Epithelial cell of proximal tubule (primary cell): ENCODE measurements around the gene CAMK2D. TPM values are rescaled to one million over a fixed set of nuclear protein-coding genes. Genes with fewer than 3 reads are reported as not detected.

ENCODE experiments used
- DNase-seq: peaks from one replicate; pipeline ENCODE4 v3.0.0-alpha.2; 2011; ENCODE audit warnings: low read depth
- H3K4me3 ChIP-seq: 2 replicates; pipeline ENCODE4 v1.5.1; 2011; ENCODE audit warnings: low read depth, mild to moderate bottlenecking, low read length
- total RNA-seq: library from RNA; depleted of rRNA; stranded (reverse); fragments of >200 nt; gene quantifications from 2 replicates; pipeline ENCODE4 v1.2.3, GENCODE V29; 2015
- TF ChIP-seq, protein P1 (sequence below): conservative IDR thresholded peaks from 2 replicates; pipeline ENCODE4 v1.5.1; 2012; ENCODE audit warnings: low read depth, mild to moderate bottlenecking, low read length

Gene CAMK2D
- total RNA-seq, 1 donor from 2014 or later, result 42.2 TPM

DNA sequence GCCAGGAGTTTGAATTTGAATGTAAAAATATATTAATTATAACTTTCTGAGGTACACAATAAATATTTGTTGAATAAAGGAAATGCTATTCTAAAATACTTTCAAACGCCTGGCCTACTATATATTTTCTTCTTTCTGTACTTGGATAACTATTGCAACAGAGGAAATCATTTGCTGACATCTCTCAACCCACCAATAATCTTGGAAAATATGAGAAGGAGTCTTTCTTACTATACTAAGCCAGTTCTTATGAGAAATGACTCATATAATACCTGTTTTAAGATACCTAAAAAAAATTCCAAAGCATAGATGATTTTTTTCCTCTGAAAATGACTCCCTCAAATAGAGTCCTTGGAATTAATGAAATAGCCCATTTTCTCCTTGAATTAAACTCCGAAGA lies 64.1 kb downstream of the CAMK2D start:
- no peak overlapping the region for H3K4me3 ChIP-seq
- TF ChIP-seq, protein P1, sequence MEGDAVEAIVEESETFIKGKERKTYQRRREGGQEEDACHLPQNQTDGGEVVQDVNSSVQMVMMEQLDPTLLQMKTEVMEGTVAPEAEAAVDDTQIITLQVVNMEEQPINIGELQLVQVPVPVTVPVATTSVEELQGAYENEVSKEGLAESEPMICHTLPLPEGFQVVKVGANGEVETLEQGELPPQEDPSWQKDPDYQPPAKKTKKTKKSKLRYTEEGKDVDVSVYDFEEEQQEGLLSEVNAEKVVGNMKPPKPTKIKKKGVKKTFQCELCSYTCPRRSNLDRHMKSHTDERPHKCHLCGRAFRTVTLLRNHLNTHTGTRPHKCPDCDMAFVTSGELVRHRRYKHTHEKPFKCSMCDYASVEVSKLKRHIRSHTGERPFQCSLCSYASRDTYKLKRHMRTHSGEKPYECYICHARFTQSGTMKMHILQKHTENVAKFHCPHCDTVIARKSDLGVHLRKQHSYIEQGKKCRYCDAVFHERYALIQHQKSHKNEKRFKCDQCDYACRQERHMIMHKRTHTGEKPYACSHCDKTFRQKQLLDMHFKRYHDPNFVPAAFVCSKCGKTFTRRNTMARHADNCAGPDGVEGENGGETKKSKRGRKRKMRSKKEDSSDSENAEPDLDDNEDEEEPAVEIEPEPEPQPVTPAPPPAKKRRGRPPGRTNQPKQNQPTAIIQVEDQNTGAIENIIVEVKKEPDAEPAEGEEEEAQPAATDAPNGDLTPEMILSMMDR, result no peak
- no peak for DNase-seq

DNA sequence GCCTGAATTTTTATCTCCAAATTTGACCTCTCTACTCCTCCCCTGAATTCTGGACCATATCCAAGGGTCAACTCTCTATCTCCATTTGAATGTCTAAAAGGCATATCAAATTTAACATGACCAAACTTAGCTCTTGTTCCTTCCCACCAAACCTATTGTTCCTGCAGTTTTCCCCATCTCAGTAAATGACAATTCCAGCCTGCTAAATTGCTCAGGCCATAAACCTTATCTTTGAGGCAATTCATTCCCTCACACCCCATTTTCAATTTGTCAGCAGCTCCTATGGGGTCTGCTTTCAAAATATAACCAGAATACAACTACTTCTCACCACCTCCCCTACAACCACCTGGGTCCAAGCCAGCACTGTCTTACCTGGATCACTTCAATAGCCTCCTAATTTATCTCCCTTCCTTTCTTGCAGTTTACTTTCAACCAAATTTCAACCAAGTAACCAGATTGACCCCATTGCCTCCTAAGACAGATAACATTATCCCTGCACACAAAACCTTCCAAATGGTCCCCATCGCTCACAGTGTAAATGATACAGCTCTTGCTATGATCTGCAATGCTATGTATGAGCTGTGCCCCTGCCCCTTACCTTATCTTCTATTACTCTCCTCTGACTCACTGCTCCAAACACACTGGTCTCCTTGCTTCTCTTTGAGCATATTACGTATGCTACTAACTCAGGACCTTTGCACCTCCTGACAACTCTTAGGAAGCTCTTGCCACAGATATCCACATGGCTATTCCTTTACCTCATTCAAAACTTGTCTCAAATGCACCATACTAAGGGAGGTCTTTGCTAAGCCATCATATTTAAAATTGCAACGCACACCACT lies 66.0 kb downstream of the CAMK2D start:
- TF ChIP-seq, protein P1, result no peak
- H3K4me3 ChIP-seq, result no peak overlapping the region
- no peak for DNase-seq

DNA sequence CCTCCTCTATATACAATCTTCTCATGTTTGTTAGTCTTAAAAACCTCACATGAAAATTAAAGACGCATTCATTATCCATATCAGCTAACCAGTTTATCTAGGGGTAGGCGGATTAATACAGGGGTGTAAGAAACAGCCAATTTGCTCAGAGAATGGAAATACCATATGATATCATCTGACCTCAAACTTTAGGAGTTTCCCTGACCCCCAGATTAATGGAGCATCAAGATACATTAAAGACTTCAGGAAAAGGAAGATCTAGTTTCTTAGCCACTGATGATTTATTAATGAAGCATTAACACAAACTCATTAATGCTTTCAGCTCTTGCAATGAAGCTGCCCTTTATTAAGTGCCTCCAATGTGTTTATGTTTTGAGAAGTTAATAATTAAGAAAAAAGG lies 67.5 kb downstream of the CAMK2D start:
- TF ChIP-seq, protein P1, result no peak
- no peak for DNase-seq
- no peak overlapping the region for H3K4me3 ChIP-seq

DNA sequence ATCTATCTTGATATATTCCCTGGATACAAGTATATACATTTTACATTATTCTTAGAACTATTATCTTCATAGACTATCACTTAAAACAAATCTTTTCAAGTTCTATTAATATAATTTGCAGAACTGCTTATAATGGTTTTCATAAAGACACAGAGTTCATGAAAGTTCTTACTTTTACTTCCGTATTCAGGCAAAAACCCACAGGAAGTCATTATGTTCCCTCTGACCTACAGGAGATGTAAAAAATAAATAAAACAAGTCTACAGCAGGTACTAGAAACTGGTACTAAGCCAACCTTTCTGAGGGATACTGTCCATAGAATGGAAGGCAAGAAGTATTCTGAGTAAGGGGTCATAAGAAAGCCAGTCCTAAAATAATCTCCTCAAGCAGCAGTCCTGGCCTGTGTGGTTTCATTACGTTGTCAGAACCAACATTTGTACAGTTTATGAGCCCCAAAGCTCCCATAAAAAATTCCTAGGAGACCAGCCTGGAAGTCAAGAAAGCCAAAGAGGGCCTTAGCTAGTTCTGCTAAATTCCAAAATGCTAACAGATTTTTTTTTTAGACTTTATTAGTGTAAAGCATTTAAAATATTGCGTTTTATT lies 68.6 kb downstream of the CAMK2D start:
- TF ChIP-seq, protein P1, result no peak
- H3K4me3 ChIP-seq, result no peak overlapping the region
- no peak for DNase-seq

DNA sequence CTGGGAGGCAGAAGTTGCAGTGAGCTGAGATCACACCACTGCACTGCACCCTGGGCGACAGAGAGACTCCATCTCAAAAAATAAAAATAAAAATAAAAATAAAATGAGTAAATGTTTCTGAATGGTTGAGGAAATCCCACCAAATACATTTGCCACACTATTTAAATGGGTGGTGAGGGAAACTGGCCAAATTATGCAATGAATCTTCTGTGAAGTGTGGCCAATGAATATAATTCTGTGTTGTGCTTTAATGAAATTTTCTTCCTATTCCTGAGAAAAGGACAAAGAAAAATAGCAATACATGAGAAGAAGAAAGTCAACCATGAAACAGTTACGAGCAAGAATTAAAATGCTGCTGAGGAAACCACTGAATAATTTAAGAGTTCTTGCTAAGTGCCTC lies 69.9 kb downstream of the CAMK2D start:
- H3K4me3 ChIP-seq, result no peak overlapping the region
- TF ChIP-seq, protein P1, result no peak
- DNase-seq, result no peak

DNA sequence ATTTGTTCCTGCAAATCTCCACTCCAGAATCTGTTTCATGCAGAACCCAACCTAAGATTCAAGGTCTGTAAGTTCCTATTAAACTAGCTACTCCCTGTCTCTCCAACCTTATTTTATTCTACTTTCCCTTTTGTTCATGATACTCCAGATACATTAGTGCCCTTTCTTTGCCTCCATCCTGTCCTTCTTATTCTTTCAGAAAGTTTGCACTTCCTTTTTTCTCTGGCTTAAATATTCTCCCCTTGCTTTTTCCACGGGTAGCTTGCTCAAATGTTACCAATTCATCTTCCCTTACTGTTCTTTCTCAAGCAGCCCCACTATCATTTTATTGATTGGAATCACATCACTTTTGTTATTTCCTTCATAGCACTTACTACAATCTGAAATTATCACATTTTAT lies 72.1 kb downstream of the CAMK2D start:
- TF ChIP-seq, protein P1, result no peak
- H3K4me3 ChIP-seq, result no peak overlapping the region
- DNase-seq, result no peak
